ENCODE data around the gene NFIX.

- TF ChIP-seq ATF2 (CRISPR knock-in tag; IDR thresholded peaks at IDR 0.05) (no peak), NFRKB (IDR thresholded peaks at IDR 0.05; ENCODE audit: low read depth) (no peak), ZFP30 (CRISPR knock-in tag; IDR thresholded peaks at IDR 0.05; ENCODE audit: borderline replicate concordance) (no peak), RBFOX2 (IDR thresholded peaks at IDR 0.05; ENCODE audit: low read depth, low read length) (peak; percentile 14; the same call in 1 of the 2 replicates), HNRNPK (IDR thresholded peaks at IDR 0.05; ENCODE audit: low read depth, low read length, poor library complexity, severe bottlenecking) (no peak), ZFX (CRISPR knock-in tag; IDR thresholded peaks at IDR 0.05) (no peak), MLX (CRISPR knock-in tag; conservative IDR thresholded peaks at IDR 0.05) (no peak)
Measured at GRCh38 chr19:12952488-12953137, 42.7 kb upstream of the NFIX start.
